Measurements from ENCODE around the gene EXOC2. TPM values are rescaled to one million over a fixed set of nuclear protein-coding genes. Genes with fewer than 3 reads are reported as not detected.

Gene EXOC2
- total RNA-seq, 1 donor from 2014 or later = 30.1 TPM

- Mint-ChIP-seq H3K4me1 (ENCODE audit: unreplicated experiment) (peaks cover 20% of the 10 kb centered on the region), H3K36me3 (ENCODE audit: unreplicated experiment) (peaks cover 9% of the 10 kb centered on the region), H3K4me3 (ENCODE audit: unreplicated experiment) (no peak overlapping the region), H3K9me3 (ENCODE audit: unreplicated experiment) (peaks cover 8% of the 10 kb centered on the region), H3K27ac (ENCODE audit: unreplicated experiment) (no peak overlapping the region), H3K27me3 (ENCODE audit: unreplicated experiment) (no peaks in the 10 kb centered on the region)
- DNase-seq (ENCODE audit: extremely low spot score, unreplicated experiment) = no peak
- TF ChIP-seq, protein P1, sequence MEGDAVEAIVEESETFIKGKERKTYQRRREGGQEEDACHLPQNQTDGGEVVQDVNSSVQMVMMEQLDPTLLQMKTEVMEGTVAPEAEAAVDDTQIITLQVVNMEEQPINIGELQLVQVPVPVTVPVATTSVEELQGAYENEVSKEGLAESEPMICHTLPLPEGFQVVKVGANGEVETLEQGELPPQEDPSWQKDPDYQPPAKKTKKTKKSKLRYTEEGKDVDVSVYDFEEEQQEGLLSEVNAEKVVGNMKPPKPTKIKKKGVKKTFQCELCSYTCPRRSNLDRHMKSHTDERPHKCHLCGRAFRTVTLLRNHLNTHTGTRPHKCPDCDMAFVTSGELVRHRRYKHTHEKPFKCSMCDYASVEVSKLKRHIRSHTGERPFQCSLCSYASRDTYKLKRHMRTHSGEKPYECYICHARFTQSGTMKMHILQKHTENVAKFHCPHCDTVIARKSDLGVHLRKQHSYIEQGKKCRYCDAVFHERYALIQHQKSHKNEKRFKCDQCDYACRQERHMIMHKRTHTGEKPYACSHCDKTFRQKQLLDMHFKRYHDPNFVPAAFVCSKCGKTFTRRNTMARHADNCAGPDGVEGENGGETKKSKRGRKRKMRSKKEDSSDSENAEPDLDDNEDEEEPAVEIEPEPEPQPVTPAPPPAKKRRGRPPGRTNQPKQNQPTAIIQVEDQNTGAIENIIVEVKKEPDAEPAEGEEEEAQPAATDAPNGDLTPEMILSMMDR (IDR thresholded peaks at IDR 0.05) = no peak
Observed at GRCh38 chr6:652865-653264, 40.1 kb downstream of the EXOC2 start.

GRCh38 chr6:650098-650497 is 42.8 kb downstream of the EXOC2 start:
- H3K36me3 Mint-ChIP-seq (ENCODE audit: unreplicated experiment) = peaks cover 6% of the 10 kb centered on the region
- no peak overlapping the region for H3K4me3 Mint-ChIP-seq (ENCODE audit: unreplicated experiment)
- TF ChIP-seq, protein P1 (IDR thresholded peaks at IDR 0.05) = no peak
- peaks cover 8% of the 10 kb centered on the region for H3K4me1 Mint-ChIP-seq (ENCODE audit: unreplicated experiment)
- no peak for DNase-seq (ENCODE audit: extremely low spot score, unreplicated experiment)
- no peak overlapping the region for H3K27ac Mint-ChIP-seq (ENCODE audit: unreplicated experiment)
- no peaks in the 10 kb centered on the region for H3K27me3 Mint-ChIP-seq (ENCODE audit: unreplicated experiment)
- peaks cover 8% of the 10 kb centered on the region for H3K9me3 Mint-ChIP-seq (ENCODE audit: unreplicated experiment)

GRCh38 chr6:642805-643204 is 50.1 kb downstream of the EXOC2 start:
- no peak for DNase-seq (ENCODE audit: extremely low spot score, unreplicated experiment)
- Mint-ChIP-seq H3K27me3 (ENCODE audit: unreplicated experiment) (no peaks in the 10 kb centered on the region), H3K4me1 (ENCODE audit: unreplicated experiment) (peaks cover 2% of the 10 kb centered on the region), H3K27ac (ENCODE audit: unreplicated experiment) (no peak overlapping the region), H3K36me3 (ENCODE audit: unreplicated experiment) (peaks cover 9% of the 10 kb centered on the region), H3K4me3 (ENCODE audit: unreplicated experiment) (no peak overlapping the region), H3K9me3 (ENCODE audit: unreplicated experiment) (peaks cover 15% of the 10 kb centered on the region)
- TF ChIP-seq, protein P1 (IDR thresholded peaks at IDR 0.05) = no peak

- no peak overlapping the region for H3K4me3 Mint-ChIP-seq (ENCODE audit: unreplicated experiment)
- TF ChIP-seq, protein P1 (IDR thresholded peaks at IDR 0.05) = no peak
- H3K27ac Mint-ChIP-seq (ENCODE audit: unreplicated experiment) = no peak overlapping the region
- H3K36me3 Mint-ChIP-seq (ENCODE audit: unreplicated experiment) = peaks cover 17% of the 10 kb centered on the region
- peaks cover 2% of the 10 kb centered on the region for H3K4me1 Mint-ChIP-seq (ENCODE audit: unreplicated experiment)
- H3K27me3 Mint-ChIP-seq (ENCODE audit: unreplicated experiment) = no peaks in the 10 kb centered on the region
- DNase-seq (ENCODE audit: extremely low spot score, unreplicated experiment) = no peak
- peaks cover 15% of the 10 kb centered on the region for H3K9me3 Mint-ChIP-seq (ENCODE audit: unreplicated experiment)
Observed at GRCh38 chr6:641225-641985, 51.5 kb downstream of the EXOC2 start.

DNA sequence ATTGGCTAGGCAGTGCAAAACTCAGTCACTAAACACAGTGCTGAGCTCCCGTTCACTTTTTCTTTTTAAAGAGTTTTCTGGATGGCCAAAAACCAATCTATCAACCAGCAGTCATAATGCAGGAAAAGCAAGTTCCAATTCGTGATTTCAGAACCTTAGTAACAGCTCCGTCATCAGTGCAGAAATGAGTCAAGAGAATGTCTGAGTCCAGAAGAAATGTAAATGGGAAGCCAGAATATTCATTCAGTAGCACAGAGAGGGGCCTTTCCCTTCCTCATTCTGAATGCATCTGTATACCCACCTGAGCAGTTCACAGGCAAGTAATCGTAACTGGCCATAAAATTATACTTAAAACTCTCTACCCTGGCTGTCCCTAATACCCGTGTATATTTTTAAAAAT is 56.5 kb downstream of the EXOC2 start:
- DNase-seq (ENCODE audit: extremely low spot score, unreplicated experiment) = no peak
- H3K27me3 Mint-ChIP-seq (ENCODE audit: unreplicated experiment) = no peaks in the 10 kb centered on the region
- TF ChIP-seq, protein P1 (IDR thresholded peaks at IDR 0.05) = no peak
- no peak overlapping the region for H3K27ac Mint-ChIP-seq (ENCODE audit: unreplicated experiment)
- no peak overlapping the region for H3K4me3 Mint-ChIP-seq (ENCODE audit: unreplicated experiment)
- peaks cover 30% of the 10 kb centered on the region for H3K36me3 Mint-ChIP-seq (ENCODE audit: unreplicated experiment)
- H3K9me3 Mint-ChIP-seq (ENCODE audit: unreplicated experiment) = peaks cover 6% of the 10 kb centered on the region
- peaks cover 5% of the 10 kb centered on the region for H3K4me1 Mint-ChIP-seq (ENCODE audit: unreplicated experiment)

All from osteocyte (in vitro differentiated cells).